ENCODE data around the gene UBQLN4.
"Not testable (repeated sequence)": the region's sequence is repeated elsewhere in the genome, so short reads cannot be mapped to it uniquely, and the experiment has no call there.

The UBQLN4 gene

DNA sequence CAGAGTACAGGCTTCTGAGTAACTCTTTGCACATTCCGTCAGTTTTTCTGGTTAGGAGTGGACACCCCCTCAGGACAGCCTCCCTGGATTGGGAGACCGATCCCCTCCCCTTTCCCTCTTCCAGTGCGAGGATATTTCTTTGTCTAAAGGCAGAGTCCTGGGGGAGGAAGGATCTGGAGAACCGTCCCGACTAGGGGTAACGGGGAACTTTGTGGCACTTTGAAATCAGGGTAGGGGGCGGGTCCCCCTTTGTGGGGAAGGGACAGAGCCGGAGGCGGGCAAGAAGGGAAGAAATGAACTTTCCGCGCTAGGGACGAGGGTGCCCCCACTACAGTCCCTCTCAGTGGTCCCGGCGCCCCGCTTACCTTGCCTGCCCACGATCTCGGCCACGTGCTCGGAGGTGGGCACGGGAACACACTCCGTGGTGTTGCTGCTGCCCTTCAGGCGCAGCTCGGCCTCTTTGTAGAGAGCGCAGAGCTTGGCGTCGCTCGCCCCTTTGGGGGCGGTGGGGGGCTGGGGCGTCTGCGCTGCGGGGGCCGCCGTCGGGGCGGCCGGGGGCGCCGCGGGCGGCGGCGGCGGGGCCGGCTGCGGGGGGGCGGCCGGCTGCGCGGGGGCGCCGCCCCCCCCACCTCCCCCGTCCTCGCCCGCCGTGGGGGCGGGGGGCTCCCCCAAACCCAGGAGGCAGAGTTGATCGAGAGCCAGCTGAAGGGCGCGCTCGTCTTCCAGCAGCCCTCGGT, 27.8 kb upstream of the UBQLN4 start:
- DNase-seq (ENCODE audit: low spot score) = no peak

DNA sequence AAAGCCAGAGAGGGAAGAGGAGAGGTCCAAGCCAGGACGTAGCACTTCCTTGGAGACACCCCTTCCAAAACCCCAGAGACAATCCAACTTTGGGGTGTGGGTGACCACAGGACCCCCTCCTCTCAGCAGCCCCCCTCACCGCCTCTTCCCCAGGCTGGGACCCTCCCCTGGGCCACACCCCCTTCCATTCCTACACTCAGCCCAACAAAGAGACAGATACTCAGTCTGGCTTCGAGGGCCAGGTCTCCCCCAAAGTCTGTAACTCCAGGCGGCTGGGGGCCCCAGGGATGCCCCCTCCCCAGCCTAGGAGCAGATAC, 27.2 kb upstream of the UBQLN4 start:
- no peak for DNase-seq (ENCODE audit: low spot score)

- no peak for DNase-seq (ENCODE audit: low spot score)
Measured at GRCh38 chr1:156080241-156080862, 26.8 kb upstream of the UBQLN4 start.

- DNase-seq (ENCODE audit: low spot score) = no peak
Measured at GRCh38 chr1:156079762-156080161, 26.2 kb upstream of the UBQLN4 start.

DNA sequence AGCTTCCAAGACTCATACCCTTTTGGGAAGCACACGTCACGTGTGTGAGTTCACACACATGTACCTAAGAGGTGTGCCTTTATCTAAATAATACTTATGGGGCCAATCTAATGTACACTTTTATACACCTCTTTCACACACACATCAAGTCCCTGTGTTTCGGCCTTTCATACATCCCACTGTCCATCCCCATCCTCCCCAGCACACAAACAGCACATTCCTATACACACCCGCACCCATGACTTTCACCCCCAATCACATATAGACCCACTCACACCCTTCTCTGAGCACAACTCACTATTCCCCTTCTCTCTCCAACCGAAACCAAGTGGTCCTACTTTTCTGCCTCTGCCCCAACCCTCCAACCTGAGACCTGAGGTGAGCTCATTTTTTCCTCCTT, 25.1 kb upstream of the UBQLN4 start:
- no peak for DNase-seq (ENCODE audit: low spot score)

DNA sequence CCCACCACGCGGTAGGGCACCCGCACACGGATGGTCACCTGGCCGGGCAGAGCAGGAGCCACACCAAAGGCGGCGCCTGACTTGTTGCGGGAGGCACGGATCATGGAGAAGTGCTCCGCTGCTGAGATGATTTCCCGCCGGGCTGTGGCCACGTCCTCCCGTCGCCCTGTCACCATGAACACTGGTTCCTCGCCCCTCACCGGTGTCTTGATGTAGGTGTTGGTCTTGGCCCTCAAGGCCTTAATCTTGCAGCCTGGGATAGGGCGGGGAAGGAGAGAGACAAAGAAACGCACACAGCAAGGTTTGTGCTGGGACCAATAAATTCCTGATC, 23.8 kb upstream of the UBQLN4 start:
- DNase-seq (ENCODE audit: low spot score) = no peak

- DNase-seq (ENCODE audit: low spot score) = no peak
Measured at GRCh38 chr1:156076609-156077429, 23.2 kb upstream of the UBQLN4 start.

DNA sequence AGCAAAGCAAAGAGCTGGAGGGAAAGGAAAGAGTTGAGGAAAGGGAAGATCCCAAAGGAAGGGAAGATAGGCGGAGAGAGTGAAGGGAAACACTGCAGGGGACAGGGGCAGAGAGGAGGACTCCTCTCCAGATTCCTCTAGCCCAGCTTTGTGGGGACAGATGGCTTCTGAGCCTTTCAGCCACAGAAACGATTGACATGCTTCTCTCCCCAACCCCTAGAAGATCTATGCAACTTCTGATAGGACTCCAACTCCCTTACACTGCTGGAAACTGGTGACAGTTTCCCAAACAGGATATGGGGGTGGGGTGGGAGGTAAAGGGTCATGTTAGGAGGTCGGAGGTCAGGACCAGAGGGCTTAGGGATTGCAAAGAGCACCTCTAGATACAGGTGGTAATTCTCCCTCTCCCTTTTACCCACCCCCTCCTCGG, 22.2 kb upstream of the UBQLN4 start:
- DNase-seq (ENCODE audit: low spot score) = no peak

DNA sequence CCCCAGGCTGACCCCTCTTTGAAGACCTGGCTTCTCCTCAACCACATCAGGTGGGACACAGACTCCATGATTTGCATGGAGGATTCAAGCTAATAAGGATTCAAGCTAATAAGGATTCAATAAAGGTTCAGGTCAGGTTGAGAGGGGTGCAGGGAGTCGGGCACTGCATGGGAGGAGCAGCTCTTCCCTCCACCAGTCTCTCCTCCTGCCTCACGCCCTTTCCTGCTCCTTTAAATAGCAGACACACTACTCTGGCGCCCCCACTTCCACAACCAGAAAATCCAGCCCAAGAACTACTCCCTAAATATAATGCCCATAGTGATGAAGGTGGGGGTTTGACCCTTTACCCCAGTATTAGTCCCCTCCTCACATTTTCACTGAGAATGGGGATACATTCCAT, 21.6 kb upstream of the UBQLN4 start:
- no peak for DNase-seq (ENCODE audit: low spot score)

GRCh38 chr1:156074661-156075060, 21.1 kb upstream of the UBQLN4 start:
- no peak for DNase-seq (ENCODE audit: low spot score)

GRCh38 chr1:156073740-156074139, 20.1 kb upstream of the UBQLN4 start:
- DNase-seq (ENCODE audit: low spot score) = no peak

DNA sequence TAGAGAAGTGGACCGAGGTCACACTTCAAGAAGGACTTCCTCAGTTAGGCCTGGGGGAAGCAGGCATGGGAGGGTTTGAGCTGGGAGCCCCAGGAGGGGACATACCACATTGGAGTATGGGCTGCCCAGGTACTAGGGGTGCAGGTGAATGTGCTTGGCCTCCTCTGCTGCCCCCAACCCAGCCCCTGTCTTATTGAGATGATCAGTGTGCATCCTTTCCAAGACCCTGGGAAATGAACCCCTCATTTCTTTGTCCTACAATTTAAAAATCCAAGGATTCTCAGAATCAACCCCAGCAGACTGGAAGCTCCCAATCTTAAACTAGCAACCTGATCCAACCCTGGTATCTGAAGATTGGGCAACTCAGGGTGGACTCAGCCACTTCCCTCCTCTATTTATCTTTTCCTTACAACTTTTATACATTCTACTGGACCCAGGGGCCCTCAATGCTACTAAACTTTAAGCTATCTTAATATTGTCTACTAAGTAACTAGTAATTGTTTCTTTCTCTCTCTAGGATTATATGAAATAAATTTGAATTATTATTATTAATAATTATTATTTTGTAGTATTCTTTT, 19.6 kb upstream of the UBQLN4 start:
- DNase-seq (ENCODE audit: low spot score) = no peak

DNA sequence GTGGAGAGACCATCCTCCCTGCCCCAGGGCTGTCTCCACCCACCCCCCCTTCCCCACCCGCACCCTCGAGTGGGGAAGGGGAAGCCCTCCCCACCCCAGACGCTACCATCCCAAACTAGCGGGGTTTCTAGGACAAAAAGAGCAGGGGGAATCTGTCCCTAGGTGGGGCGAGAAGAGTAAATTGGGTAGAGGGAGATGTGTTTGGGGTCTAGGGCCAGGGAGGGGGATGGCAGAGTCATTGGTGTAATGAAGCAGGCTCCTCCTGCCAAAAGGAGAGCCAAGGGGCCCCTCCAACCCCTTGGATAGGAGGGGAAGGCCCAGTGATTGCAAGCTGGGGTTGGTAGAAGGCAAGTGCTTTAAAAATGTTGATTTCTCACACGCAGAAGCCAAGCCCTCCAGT, 18.7 kb upstream of the UBQLN4 start:
- no peak for DNase-seq (ENCODE audit: low spot score)

DNA sequence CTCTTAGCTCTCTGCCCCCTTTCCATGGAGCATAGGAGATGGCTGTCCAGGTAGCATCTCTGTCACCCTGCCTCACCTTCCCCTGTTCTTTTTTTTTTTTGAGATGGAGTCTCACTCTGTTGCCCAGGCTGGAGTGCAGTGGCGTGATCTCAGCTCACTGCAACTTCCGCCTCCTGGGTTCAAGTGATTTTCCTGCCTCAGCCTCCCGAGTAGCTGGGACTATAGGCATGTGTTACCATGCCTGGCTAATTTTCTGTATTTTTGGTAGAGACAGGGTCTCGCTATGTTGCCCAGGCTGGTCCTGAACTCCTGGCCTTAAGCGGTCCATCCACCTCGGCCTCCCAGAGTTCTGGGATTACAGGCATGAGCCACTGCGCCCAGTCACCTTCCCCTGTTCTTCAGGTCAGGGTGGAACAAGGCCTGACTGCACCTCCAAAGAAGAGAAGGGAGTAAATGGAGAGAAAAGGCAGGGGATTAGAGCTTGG, 17.8 kb upstream of the UBQLN4 start:
- not testable (repeated sequence) for DNase-seq (ENCODE audit: low spot score)

- no peak for DNase-seq (ENCODE audit: low spot score)
Measured at GRCh38 chr1:156070548-156070947, 16.9 kb upstream of the UBQLN4 start.

DNA sequence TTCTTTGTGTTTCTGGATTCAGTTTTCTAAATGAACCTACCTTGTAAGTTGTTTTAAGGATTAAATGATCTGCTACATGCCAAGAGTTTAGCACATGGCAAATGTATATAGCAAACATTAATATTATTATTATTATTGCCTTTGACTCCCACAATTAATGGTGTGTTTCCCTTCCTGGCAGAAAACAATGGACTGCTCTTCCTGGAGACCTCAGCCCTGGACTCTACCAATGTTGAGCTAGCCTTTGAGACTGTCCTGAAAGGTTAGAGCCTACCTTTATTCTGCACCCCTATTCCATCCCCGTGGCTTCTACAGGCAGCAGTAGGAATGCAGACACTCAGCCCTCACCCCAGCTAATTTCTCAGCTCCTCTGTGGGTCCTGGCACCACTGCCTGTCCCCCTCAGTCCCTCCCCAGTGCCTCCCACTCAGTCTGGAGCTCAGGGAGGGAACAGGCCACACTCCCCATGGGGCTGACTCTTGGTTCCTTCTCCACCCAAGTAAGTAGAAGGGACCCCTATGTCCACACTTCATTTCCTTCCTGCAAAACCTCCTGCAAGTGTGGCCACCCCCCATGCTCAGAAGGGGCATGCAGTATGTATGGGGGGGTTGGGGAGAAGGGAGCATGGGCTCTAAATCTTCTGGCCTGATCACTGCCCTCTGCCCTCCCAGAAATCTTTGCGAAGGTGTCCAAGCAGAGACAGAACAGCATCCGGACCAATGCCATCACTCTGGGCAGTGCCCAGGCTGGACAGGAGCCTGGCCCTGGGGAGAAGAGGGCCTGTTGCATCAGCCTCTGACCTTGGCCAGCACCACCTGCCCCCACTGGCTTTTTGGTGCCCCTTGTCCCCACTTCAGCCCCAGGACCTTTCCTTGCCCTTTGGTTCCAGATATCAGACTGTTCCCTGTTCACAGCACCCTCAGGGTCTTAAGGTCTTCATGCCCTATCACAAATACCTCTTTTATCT, 16.2 kb upstream of the UBQLN4 start:
- DNase-seq (ENCODE audit: low spot score) = no peak

DNA sequence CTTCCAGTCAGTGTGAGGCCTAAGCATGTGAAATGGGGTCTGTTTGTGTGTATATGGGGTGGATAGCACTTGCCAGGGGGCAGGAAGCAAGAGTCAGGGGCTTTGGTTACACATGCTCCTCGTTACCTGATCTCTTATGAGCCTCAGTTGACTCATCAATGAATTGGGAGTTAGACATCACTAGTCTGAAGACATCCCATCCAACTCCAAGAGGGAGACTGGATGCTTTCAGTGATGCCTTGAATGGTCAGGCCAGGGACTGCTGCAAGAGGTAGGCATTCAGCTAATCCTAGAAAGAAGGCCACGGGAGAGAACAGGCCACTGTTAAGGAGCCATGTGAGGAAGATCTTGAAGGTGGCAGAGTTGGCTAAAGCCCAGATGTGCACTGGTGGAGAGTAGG, 13.7 kb upstream of the UBQLN4 start:
- no peak for DNase-seq (ENCODE audit: low spot score)

DNA sequence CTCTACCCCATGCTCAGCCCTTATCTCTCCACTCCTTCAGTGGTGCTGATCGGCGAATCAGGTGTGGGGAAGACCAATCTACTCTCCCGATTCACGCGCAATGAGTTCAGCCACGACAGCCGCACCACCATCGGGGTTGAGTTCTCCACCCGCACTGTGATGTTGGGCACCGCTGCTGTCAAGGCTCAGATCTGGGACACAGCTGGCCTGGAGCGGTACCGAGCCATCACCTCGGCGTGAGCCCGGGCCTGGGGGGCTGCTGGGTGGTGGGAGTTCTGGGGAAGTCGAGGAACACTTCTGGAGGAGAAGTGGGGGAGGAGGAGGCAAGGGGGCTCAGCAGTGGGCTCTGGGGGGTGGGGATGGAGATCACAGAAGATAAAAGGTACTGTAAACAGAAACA, 12.3 kb upstream of the UBQLN4 start:
- DNase-seq (ENCODE audit: low spot score) = no peak

DNA sequence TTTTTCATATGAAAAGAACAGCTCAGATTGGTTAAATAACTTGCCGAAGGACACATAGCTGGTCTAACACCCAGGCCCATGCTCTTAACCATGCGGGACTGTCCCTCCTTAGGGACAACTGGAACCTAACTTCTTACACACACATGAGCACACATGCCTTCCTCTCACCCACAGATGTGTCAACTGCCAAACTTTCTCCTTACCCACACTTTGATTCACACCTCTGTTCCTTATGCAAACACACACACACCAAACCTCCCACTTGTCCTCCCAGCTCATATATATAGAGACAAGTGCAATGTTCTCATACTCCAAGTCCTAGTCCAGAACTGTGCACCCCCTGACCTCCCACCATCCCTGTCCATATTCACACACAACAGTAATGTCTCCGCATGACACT, 11.6 kb upstream of the UBQLN4 start:
- no peak for DNase-seq (ENCODE audit: low spot score)

DNA sequence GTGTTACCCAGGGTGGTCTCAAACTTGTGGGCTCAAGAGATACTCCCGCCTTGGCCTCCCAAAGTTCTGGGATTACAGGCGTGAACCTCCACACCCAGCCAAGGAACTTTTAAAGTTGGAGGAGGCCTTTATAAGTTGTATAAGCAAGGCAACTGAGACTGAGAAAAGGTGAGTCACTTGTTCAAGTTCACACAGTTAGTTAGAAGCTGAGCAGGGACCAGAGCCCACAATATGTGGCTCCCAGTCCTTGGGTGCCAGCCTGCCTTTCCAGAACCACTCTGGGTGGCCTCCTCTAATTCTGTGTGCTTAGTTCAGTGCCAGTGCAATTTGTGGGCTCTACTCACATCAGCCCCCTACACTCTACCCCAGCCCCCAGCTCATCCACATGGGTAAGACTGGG, 11.0 kb upstream of the UBQLN4 start:
- DNase-seq (ENCODE audit: low spot score) = no peak

DNA sequence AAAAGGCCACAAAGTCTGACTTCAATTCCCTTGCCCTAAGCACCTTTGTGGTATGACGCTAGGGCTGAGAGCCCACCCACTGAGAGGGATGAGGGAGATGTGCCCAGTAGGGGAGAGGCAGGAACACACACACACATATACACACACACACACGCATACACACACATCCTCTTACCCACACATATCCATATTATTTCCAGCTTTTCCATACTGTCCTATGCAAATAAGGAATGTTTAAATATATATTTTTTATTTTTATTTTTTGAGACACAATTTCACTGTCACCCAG, 10.3 kb upstream of the UBQLN4 start:
- DNase-seq (ENCODE audit: low spot score) = no peak

DNA sequence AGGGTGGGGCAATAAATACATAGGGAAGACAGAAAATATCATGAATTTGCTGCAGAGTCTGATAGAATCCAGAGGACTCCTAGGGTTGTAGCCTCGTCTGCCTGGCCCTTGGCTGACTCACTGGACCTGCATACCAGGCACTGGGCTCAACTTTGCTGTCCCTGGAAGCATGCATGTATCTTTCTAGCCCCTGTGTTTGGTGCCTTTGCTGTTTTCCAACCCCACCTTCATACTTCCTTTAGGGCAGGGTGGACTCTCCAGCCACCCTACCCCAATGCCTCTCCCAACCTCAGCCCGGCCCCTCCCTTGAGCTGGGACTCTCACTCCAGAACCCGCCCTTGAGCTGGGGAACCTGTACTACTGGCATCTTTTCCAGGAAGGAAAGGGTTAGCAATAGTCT, 8.6 kb upstream of the UBQLN4 start:
- DNase-seq (ENCODE audit: low spot score) = no peak

All from putamen (tissue), 1 donor.